ENCODE data around the gene CSMD2. TPM values are rescaled to one million over a fixed set of nuclear protein-coding genes. Genes with fewer than 3 reads are reported as not detected.

The CSMD2 gene
- total RNA-seq, 1 experiment from 2014 or later: 1.5 TPM

DNA sequence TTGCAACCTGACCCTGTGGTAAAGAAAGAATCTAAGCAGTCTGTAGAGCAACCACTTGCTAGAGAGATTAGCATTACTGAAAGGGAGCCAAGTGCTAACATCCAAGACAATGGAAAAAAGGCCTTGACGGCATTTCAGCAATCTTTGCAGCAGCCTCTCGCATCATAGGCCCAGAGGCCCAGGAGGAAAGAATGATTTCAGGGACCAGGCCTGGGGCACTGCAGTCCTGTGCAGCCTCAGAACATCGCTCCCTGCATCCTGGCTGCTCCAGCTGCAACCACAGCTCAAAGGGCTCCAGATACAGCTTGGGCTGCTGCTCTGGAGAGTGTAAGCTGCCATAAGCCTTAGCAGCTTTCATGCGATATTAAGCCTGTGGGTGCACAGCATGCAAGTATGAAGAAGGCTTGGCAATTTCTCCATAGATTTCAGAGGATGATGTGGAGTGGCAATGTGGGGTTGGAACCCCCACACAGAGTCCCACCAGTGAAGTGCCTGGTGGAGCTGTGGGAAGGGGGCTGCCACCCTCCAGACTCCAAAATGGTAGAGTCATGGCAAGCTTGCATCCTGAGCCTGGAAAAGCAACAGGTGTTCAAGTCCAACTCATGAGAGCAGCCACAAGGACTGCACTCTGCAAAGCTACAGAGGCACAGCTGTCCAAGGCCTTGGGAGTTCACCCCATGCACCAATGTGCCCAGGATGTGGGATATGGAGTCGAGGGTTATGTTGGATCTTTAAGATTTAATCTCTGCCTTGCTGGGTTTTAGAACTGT is 411.8 kb downstream of the CSMD2 start:
- DNase-seq (ENCODE audit: low spot score): no peak

GRCh38 chr1:33745942-33746341 is 419.1 kb downstream of the CSMD2 start:
- DNase-seq (ENCODE audit: low spot score): no peak

- no peak for DNase-seq (ENCODE audit: low spot score)
Observed at GRCh38 chr1:33743221-33743998, 421.6 kb downstream of the CSMD2 start.

DNA sequence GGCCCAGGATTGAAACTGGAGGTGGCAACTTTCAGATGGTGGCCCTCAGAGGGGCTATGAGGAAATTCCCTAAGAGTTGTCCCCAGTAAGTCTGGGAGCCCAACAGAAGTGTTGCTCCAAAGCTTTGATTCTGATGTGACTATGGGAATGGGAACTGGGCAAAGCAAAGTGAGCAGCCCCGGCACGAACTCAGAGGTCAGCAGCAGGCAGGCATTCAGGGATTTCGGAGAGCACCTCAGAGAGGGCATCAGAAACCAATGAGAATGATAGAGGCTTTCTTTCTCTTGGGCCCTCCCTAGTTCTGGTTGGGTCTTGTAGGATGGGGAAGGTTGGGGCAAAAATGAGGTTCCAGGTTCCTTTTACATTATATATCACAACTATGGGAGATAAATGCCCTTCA is 422.4 kb downstream of the CSMD2 start:
- DNase-seq (ENCODE audit: low spot score): no peak

DNA sequence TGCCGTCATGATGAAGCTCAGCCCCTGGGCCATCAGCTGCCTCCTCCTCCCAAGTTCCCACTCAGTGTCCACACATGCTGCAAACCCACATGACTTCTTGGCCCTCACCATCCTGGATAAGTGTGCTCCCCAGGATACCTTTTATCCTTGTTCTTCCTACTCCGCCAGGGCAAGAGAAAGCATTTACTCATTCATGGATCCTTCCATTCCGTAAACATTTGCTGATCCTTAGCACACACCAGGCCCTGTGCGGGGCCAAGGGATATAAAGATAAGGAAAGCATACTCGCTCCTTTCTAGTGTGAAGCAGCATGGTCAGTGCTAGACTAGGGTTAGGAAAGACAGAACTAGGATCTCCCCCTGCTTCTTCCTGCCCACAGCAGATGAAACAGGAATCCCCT is 423.3 kb downstream of the CSMD2 start:
- no peak for DNase-seq (ENCODE audit: low spot score)

DNA sequence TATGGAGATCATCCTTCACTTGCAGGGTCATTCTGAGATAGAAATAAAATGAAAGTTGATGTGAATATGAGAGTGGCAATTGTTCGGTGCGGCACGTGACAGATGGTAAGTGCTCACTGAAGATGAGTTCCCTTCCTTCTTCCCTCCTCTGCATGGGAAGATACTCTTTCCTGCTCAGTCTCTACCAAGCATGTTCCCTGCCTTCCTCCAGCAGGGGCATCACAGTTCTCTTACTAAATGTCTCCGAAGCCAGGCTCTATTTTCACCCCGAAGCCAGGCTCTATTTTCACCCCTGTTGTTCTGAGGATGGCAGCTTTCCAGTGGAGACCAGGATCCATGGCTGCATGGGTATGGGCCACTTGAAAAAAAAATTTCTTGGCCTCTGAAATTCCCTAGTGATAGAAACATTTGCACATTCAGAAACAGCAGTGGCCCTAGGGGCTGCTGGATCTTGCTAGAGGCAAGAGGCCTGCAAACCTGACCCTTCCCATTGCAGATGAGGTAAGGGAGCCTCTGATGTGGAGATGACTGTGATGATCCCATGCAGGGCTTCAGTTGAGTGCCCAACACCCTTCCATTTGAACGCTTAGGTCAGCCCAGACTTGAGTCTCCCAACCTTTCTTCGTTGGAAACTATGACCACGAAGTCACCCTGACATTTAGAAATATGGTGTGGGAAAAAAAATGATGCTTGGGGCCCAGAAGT is 424.8 kb downstream of the CSMD2 start:
- no peak for DNase-seq (ENCODE audit: low spot score)

DNA sequence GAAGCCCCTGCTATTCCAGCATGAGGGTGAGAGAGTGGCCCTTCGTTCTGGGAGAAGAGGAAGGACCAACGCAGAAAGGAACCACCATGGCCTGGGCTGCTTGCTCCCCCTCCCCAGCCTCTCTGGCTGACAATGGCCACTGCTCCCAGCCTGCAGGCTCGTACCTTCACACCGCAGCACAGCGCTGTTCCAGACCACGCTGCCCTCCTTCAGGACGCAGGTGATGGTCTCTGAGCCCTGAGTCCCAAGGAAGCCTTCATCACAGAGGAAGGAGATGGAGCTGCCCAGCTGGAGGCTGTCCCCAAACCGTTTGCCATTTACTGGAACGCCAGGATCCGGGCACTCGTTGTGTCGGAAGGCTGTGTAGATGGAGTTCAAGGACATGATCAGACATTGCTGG is 426.1 kb downstream of the CSMD2 start:
- no peak for DNase-seq (ENCODE audit: low spot score)

DNA sequence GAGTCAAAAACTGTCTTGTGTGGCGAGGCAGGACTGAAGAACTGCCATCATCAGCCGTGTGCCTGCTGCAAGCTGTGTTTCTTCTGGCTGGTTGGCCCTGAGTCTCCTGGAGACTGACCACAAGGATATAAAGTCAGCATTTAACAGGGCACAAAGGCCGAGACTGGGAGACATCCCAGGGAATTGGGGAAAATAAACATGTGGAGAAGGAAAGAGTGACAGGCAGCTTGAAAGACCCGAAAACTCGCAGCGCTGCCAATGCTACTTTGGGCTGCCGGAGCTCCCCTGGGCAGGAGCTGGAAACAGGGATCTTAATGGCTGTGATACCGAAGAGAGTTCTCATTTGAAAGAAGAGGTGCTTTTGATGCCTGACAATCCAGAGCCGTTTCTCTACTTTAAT is 426.5 kb downstream of the CSMD2 start:
- no peak for DNase-seq (ENCODE audit: low spot score)

GRCh38 chr1:33736496-33736895 is 428.5 kb downstream of the CSMD2 start:
- DNase-seq (ENCODE audit: low spot score): no peak

GRCh38 chr1:33735624-33736023 is 429.4 kb downstream of the CSMD2 start:
- no peak for DNase-seq (ENCODE audit: low spot score)

GRCh38 chr1:33727310-33727709 is 437.7 kb downstream of the CSMD2 start:
- no peak for DNase-seq (ENCODE audit: low spot score)

DNA sequence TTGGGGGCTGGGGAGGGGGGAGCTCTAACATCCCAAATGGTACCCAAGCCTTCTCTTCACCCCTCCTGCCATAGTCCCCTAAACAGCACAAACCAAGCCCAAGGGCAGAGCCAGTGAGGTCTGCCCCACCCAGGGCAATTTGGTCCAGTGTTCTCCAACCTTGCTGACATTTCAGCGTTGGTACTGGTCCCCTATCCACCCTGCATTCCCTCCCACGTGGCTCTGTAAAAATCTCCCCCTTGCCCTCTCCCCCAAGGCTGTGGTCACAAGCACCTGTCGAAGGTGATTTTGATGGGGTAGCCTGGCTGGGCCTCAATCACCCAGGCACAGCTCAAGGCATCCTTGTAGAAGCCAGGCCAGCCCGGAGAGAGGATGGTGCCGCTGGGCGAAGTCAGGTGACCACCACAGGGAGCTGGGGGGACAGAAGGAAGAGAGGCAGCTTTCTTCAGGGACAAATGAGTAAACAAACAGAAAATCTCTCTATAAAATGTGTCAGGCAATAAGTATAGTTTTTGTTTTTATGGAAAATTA is 438.7 kb downstream of the CSMD2 start:
- no peak for DNase-seq (ENCODE audit: low spot score)

GRCh38 chr1:33725556-33726160 is 439.4 kb downstream of the CSMD2 start:
- no peak for DNase-seq (ENCODE audit: low spot score)

DNA sequence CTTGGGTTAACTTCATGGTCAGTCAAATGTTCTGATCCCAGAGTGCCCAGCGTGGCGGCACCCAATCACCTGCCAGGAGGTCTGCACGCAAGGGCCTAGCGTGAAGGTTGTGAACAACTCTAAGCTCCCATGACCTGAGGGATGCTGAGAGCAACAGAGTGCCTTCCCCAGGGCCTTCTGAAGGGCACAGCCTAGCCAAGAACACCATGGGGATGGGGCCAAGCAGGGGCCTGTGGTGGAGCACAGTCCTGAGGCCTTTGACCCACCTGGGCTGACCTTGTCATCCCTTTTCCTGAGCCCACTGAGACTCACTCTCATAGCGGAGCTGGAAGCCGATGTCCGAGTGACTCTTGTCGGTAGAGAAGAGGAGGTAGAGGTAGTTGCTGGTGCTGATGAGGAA is 440.0 kb downstream of the CSMD2 start:
- DNase-seq (ENCODE audit: low spot score): no peak

- DNase-seq (ENCODE audit: low spot score): no peak
Observed at GRCh38 chr1:33724348-33724747, 440.7 kb downstream of the CSMD2 start.

DNA sequence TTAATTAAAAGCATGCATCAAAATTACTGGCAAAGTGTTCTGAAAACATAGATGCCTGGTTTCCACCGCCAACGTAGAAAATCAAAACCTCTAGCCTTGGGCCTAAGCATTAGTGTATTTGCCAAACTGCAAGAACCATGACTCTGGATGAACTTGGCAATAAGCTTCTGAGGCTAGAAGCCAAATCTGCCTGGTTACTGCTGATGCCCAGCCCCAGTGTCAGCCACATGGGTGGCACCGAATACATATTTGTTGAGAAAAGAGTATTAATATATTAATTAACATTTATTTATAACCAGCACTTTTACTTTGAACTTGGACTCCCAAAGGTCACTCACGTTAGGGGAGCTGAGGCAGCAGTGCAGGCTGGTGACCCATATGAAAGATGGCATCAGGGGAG is 441.8 kb downstream of the CSMD2 start:
- no peak for DNase-seq (ENCODE audit: low spot score)

- no peak for DNase-seq (ENCODE audit: low spot score)
Observed at GRCh38 chr1:33721301-33721815, 443.7 kb downstream of the CSMD2 start.

DNA sequence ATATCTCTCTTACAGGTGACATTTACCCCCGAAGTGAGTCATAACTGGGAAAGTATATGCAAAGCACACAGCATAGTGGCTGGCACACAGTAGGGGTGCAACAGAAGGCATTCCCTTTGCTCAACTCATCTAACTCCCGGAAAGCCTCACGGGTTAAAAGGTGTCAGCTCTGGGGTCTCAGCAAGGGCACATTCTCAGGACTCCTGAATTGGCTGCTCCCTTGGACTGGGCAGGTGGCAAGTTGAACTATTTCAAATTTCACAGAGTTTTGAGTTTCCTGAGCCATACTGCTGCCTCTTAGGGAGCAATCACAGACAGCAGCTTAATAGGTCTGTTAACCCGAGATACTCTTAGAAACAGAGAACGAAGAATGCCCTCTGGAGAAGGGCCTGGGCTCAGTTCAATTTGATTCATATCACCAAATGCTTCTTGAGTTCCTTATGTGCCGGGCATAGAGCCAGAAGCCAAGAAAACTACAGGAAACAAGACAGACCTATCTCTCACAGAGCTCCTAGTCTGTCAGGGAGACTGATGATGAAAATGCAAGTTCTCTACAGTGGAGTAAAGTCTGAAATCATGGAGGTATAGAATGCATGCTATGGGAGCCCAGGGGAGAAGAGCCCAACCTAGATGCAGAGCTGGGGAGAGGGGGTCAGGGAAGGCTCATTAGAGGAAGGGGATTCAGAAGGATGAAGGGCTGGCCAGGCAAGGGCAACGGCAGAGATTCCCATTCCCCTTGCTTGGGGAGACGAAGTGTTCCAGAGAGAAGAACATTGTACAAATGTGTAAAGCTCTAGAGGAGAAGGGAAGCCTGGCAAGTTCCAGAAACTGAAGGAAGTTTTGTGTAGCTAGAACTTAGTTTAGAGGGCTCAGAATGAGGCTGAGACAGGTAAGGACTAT is 445.0 kb downstream of the CSMD2 start:
- no peak for DNase-seq (ENCODE audit: low spot score)

GRCh38 chr1:33719326-33719725 is 445.7 kb downstream of the CSMD2 start:
- DNase-seq (ENCODE audit: low spot score): no peak

GRCh38 chr1:33718186-33718585 is 446.8 kb downstream of the CSMD2 start:
- DNase-seq (ENCODE audit: low spot score): no peak
